Measurements from ENCODE around the gene STXBP6.
A peak's percentile ranks its signal among the peaks of the same experiment; 100 is the strongest.
"Not testable (repeated sequence)": the region's sequence is repeated elsewhere in the genome, so short reads cannot be mapped to it uniquely, and the experiment has no call there.

Gene STXBP6

DNA sequence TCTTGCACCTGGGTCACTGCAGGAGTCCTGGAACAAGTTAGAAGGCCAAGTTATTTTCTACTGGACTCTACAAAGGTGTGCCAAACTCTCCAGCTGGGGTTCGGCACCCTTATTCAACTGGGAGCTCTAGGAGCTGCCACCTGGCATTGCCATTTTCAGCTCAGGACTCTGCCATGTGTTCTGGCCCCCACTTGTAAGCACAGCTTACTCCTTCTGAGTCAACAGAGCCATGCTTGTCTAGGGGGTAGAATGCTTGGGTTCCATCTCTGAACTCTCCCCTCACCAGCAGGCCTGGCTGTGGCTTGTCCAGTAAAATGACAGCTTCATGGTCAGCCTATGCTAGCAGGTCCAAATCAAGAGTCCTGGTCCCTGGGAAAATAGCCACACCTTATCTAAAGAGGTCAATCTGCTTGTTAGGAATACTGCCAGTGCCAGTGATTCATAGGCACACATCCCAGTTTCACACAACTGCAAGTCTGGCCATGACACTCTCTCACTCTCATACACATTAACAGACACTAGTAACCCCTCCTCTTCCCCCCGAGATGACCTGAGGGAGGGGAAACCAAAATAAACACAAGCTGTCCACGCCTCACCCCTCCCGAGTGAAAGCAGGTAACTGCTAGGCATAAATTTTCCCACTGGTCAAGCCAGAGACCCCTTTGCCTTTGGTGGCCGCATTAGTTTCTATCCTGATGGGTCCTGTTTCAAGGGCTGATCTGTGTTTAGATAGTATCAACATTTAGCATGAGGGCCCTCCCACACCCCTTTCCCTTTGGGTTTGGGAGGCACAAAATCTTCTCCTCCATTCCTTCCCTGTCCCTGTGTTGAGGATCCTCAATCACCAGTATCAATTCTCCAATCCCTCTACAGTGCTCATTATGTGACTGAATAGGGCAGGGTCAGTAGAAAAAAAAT lies 233.7 kb downstream of the STXBP6 start:
- DNase-seq (ENCODE audit: low read depth, low spot score): peak; percentile 85
- no peak overlapping the region for H3K27ac ChIP-seq

DNA sequence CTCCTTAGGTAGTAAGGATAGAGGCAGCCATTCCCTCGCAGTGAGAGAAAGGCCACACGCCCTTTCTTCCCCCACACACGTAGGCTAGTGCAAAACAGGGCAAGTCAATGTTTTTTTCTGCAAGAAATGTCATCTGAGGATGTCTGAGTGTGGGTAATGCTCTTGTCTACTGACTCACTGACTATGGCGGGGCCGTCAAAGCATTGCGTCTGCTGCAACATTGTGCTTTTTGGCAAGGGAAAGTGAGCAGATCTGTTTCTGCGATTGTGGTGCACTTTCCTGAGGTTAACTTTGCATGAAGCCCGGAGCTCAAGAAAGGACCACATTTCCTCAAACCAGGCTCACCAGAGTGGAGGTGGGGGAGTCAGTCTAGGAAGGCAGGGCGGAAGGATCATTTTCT lies 234.4 kb downstream of the STXBP6 start:
- no peak for DNase-seq (ENCODE audit: low read depth, low spot score)
- H3K27ac ChIP-seq: no peak overlapping the region

DNA sequence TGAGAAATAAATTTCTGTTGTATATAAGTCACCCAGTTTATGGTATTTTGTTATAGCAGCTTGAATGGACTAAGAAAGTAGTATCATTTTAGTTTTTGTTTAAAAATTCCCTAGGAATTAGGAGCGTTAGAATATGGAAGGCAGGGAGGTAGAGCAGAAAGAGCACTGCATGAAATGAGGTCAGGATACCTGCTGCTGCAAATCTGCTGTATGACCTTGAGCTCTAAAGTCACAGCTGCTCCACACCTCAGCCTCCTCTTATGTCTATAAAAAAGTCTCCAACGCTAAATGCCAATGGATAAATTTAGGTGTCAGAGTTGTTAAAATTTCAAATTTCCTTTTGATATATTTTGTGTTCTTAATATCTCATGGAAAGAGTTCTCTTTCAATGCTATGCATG lies 235.0 kb downstream of the STXBP6 start:
- no peak for DNase-seq (ENCODE audit: low read depth, low spot score)
- H3K27ac ChIP-seq: no peak overlapping the region

DNA sequence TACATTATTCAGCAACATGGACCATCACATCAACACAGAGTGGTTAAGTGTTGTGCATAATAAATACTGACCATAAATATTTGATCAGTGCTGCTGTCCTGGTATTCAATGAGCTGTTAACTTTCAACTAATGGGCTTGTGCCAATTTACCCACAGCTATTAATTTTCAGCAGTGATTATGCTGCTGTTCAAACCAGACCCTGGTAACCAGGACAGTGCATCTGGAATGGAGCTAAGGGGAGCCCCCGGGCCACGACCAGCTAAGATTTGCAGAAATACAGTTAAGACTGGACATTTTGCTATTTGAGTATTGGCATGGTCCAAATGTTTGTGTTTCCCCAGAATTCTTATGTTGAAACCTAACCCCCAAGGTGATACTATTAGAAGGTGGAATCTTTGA lies 235.6 kb downstream of the STXBP6 start:
- H3K27ac ChIP-seq: no peak overlapping the region
- no peak for DNase-seq (ENCODE audit: low read depth, low spot score)

DNA sequence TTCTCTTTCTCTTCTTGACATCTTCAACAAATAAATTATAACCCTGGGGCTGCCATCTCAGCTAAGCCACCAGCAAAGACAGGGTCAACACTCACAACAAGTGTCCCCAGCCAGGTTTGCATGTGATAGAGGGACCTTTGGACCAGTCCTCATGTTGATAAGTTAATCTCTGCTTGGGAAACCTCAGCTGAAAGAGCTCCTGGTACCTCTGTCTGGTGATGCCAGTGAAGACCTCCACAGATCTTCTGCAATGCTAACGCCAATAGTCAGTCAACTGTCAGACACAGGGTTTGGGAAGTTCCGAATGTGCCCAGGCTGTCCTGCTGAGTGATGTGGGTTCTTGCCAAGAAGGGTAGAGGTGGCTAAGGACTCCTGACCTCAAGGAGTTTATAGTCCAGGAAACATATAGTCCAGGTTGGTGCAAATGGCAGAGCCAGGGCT lies 236.1 kb downstream of the STXBP6 start:
- no peak for DNase-seq (ENCODE audit: low read depth, low spot score)

DNA sequence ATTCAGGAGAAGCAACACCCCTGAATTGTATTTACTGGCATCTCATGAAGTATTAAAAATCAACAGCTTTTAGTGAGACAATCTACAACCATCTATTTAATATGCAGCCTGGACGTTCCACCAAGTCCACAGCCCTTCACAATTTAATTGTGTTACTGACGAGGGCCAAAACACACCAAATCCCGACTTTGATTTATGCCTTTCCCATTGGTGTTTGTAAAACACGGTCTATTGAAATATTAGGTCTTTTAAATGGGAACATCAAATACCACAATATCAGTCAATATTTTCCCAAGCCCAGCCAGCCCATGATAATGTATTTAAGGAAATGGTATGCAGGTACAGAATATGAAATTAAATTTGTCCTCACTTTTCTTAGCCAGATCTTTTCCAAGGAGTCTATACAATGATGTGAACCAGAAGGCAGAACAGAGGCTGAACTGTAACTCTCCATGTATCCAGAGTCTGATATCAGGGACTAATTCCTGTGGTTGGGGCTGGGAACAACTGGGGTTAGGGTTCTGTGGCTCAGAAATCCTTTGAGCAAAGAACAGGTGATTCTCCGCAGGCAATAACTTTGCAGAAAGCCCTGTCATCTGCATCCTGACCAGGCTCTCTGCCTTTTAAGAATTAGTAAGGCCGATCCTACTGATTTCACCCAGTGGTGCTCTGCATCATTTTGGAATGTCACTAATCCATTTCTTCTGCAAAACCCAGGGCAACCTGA lies 236.7 kb downstream of the STXBP6 start:
- no peak overlapping the region for H3K27ac ChIP-seq
- no peak for DNase-seq (ENCODE audit: low read depth, low spot score)

More for the DNA sequence above, 236.1 kb downstream of the STXBP6 start:
- H3K27ac ChIP-seq: no peak overlapping the region

DNA sequence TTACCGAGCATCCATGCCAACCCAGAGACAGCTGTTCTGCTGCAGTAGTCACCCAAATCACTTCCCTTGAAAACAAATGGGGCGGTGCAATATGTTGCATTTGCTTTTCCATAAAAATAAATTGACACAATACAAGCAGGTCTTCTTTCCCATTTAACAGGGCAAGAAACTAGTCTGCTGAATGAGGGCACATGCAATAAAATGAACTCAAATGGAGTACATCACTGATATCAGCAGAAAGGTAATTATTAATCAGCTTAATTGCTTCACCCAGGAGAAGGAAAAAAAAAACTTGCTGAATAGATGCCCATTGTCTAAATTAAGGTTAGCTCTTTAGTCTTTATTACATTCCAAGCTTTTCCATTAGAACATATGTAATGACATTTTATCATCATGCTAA lies 240.8 kb downstream of the STXBP6 start:
- DNase-seq (ENCODE audit: low read depth, low spot score): no peak
- H3K27ac ChIP-seq: no peak overlapping the region

DNA sequence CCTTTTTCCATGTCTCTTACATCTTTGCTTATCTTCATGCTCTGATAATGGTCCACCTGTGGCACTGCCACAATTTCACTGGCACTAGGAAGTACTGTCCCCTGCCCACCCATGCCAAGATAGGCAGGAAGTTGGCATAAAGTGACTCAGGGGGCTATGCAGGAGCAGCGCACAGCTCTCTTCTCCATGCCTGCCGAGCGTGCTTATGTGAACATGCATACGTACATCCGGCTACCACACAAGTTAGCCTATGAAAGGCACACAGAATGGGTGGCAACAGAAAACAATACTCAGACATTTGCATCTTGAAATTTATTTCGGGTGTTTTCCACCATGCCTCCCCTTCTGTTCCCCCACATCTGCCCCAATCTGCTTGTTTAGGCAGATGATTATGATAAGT lies 241.5 kb downstream of the STXBP6 start:
- H3K27ac ChIP-seq: no peak overlapping the region
- no peak for DNase-seq (ENCODE audit: low read depth, low spot score)

DNA sequence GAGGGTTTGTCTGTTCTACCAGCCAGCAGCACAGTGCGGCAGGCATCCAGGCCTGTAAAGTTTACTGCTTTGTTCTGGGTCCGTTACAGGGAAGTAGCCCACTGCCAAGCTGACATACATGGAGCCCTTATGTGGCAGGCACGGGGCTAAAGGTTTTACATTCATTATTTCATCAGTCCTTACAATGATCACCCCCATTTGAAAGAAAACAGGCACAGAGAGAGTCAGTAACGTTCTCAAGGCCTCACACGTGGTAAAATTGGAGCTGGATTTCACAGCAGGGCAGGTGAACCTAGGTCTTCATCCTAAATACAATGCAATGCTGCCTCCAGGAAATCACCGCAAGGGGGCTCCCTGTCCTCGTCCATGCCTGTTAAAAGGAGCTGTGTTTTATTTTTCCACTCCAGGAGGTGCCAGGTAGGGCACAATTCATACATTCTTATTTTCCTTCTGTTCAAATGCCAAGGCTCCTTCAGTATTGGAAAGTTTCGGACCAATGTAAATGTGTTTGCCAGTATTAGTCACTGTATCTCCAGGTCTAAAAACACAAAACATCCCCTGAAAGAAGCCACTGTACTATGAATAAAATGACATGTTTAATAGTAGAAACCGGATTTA lies 243.8 kb downstream of the STXBP6 start:
- H3K27ac ChIP-seq: no peak overlapping the region
- DNase-seq (ENCODE audit: low read depth, low spot score): no peak

DNA sequence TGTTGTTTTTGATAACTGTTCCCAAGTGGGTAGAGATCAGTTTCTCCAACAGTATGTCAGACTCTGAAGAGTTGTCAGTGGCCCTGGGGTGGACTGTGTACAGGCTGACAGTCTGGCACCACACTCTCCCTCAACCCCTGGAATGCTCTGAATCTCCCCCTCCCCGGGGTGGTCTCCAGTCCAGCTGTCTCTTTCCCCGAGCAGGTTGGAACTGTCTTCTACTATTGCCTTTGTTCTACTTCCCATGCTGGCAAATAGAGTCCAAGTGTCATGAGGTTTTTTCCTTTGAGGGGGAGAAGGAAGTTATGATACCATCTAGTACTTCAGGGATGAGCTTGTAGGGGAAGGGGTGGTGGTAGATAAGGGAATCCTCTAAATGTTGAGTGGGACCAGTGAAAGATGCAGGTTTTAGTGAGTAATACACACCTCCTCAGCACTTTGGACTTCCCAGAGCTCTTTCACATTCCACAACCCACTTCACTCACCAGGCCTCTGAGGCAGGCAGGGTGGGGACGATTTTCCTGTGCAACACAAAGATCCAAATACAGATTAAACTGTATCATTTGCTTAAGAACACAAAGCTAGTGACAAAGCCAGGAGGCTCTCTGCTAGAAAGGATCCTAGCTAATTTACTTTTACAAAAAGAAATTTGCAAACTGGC lies 245.3 kb downstream of the STXBP6 start:
- H3K27ac ChIP-seq: no peak overlapping the region
- DNase-seq (ENCODE audit: low read depth, low spot score): no peak

DNA sequence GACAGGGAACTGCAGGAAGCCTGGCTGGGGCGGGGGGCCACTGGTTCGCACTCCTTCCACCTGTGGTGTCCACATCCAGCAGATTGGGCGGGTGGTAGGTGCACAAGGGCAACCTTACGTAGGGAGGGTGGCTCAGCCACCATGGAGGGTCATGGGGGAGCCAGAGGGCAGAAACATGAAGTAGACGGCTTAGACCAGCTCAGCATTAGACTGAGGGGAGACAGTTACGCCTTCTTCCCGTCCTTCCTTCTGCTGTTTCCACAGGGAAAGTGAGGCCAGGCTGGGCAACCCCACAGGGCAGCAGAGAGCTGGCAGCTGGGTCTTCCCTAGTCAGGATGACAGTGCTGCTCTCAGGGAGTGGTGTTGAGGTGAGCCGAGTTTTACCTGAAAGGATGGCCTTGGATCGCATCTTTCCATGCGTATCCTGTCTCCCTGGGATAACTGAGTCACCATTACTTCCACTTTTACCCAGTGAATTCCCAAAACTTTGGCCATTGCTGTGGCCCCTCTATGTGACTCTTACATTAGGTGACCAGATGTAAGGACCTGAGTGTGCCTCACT lies 245.9 kb downstream of the STXBP6 start:
- H3K27ac ChIP-seq: no peak overlapping the region
- DNase-seq (ENCODE audit: low read depth, low spot score): no peak

DNA sequence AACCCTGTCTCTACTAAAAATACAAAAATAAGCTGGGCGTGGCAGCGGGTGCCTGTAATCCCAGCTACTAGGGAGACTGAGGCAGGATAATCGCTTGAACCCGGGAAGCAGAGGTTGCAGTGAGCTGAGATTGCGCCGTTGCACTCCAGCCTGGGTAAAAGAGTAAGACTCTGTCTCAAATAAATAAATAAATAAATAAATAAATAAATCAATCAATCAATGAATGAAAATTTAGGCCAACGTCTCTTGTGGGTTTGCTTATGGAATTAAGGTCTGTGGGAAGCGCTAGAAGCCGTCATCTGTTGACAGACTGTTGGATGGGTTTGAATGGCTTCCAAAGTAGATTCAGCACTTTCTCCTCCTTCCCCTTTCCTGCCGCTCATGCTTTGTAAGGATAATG lies 246.5 kb downstream of the STXBP6 start:
- not testable (repeated sequence) for H3K27ac ChIP-seq; DNase-seq (ENCODE audit: low read depth, low spot score)

DNA sequence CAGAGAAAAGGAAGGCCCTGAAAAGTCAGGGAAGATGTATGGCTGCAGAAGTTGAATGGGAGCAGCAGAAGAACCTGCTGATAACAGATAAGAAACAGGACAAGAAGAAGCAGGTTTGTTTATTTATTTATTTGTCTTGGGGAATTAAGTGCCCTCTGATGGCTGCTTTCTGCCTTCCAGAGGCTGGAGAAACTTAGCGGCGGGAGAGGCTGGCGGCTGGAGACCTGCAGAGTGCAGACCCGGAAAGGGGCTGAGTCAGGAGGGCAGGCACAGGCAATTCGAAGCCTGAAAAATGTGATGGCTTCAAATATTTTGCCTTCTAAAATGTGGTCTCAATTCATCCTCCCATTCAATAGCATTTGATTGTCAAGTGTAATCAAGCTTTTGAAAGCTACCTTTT lies 247.7 kb downstream of the STXBP6 start:
- H3K27ac ChIP-seq: no peak overlapping the region
- no peak for DNase-seq (ENCODE audit: low read depth, low spot score)

DNA sequence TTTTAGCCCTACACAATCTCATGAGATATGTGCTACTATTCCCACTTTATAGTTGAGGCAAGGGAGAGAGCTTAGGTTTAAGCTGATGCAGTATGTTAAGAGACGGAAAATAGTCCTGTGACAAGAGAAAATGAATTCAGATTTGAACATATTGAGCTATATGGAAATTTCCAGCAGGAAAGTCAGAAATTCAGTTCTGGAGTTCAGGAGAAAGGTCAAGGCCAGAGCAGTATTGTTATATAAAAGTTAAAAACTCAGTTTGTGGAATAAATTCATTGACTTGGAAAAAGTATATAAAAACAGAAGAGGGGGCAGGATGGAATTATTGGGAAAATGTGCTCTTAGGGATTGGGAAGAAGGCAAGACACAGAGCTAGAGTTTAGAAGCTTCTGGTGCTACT lies 248.9 kb downstream of the STXBP6 start:
- no peak for DNase-seq (ENCODE audit: low read depth, low spot score)
- no peak overlapping the region for H3K27ac ChIP-seq

DNA sequence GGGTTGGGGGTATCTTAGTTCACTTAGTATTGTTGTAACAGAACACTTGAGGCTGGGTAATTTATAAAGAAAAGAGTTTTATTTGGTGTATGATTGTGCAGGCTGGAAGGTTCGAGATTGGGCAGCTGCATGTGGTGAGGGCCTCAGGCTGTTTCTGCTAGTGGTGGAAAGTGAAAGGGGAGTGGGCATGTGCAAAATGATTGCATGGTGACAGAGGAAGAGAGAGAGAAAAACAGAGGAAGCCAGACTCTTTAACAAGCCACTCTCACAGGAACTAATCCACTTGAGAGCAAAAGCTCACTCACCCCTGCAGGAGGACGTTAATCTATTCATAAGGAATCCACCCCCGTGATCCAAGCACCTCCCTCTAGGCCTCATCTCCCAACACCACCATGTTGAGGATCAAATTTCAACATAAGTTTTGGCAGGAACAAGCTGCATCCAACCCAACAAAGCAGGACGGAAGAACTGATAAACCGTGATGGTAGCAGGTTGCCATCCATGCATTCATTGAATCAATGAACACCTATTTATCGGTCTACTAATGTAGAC lies 251.0 kb downstream of the STXBP6 start:
- H3K27ac ChIP-seq: no peak overlapping the region
- DNase-seq (ENCODE audit: low read depth, low spot score): no peak

DNA sequence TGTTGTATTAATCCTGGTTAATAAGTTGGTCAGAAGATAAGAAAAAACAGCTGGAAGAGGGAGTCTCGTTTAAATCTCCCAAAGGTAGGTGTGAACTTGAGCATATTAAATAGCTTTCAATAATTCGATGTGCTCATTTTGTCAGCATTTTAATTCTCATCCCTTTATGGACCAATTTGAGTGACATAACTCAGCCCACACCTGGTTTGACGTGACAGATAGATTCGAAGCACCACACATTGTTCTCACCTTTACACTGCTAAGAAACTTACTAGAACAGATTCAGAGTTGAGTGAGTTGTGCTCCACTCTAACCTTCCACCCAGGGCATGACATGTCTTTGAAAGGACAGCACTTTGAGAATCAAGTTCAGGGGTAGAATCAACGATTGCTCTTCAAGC lies 254.5 kb downstream of the STXBP6 start:
- no peak overlapping the region for H3K27ac ChIP-seq
- no peak for DNase-seq (ENCODE audit: low read depth, low spot score)

DNA sequence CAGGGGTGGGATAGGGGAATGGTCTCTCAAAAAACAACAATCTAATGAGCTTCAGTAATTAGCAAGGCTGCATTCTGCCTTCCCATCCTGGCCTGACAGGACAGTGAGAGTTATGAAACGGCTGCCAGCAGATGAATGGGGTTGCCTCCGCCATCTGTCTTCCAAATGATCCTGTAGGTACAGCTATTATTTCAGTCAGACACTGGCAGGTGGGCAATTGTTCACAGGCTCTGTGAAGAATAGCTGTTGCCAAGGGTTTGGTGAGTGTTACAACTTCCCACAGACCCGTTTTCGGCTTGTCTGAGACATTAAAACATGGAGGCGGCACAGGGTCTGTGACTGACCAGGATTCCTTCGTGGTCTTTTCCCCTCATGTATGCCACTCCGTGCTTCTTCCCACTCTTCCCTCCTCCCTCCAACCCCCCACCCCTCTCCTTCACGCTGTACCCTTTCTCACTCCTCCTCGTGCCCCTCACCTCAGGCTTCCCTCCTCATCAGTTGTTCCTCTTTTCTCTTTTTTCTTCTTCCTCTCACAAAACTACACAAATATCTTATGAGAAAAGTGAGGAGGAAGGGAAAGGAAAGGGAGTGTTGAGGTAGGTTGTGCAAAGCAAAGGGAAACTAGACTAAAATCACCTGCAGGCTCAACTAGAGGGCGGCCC lies 255.2 kb downstream of the STXBP6 start:
- DNase-seq (ENCODE audit: low read depth, low spot score): no peak
- no peak overlapping the region for H3K27ac ChIP-seq

DNA sequence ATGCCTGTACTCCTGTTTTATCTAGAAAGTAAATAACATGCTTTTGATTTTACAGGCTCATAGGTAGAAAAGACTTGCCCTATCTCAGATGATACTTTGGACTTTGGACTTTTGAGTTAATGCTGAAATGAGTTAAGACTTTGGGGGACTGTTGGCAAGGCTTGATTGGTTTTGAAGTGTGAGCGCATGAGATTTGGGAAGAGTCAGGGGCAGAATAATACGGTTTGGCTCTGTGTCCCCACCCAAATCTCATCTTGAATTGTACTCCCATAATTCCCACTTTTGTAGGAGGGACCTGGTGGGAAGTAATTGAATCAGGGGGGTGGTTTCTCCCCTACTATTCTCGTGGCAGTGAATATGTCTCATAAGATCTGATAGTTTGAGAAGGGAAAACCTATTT lies 259.8 kb downstream of the STXBP6 start:
- DNase-seq (ENCODE audit: low read depth, low spot score): no peak

DNA sequence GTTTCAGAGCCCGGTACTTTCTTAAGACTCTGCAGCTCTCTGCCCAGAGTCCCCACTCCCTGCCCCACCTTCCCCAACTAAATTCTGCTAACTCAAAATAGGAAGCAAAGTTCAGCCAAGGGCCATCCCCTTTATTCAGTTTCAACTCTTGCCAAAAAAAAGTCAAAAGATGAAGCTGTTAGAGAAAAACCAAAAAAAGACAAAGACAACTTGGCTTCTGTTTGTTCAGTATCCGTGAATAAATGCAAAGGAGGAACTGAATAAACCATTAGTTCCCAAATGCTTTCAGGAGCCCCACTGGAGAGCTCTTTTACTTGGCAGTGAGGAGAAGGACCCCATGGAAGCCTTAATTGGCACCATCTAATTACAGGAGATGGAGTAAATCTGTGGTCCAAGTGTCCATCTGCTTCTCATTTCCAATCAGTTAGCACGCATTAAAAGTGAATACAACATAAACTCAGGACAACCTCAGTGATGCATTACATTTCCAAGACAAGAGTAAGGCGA lies 260.5 kb downstream of the STXBP6 start:
- no peak overlapping the region for H3K27ac ChIP-seq
- DNase-seq (ENCODE audit: low read depth, low spot score): no peak

More for the DNA sequence above, 259.8 kb downstream of the STXBP6 start:
- no peak overlapping the region for H3K27ac ChIP-seq

Data from epithelial cell of prostate (primary cell).